Bone marrow (tissue), 2 donors: Measurements from ENCODE around the gene ACKR3.

Source experiments
- DNase-seq, 2 donors: peaks; one replicate each; lab custom pipeline; 2025; lab: John Stamatoyannopoulos, UW

Gene ACKR3

DNA sequence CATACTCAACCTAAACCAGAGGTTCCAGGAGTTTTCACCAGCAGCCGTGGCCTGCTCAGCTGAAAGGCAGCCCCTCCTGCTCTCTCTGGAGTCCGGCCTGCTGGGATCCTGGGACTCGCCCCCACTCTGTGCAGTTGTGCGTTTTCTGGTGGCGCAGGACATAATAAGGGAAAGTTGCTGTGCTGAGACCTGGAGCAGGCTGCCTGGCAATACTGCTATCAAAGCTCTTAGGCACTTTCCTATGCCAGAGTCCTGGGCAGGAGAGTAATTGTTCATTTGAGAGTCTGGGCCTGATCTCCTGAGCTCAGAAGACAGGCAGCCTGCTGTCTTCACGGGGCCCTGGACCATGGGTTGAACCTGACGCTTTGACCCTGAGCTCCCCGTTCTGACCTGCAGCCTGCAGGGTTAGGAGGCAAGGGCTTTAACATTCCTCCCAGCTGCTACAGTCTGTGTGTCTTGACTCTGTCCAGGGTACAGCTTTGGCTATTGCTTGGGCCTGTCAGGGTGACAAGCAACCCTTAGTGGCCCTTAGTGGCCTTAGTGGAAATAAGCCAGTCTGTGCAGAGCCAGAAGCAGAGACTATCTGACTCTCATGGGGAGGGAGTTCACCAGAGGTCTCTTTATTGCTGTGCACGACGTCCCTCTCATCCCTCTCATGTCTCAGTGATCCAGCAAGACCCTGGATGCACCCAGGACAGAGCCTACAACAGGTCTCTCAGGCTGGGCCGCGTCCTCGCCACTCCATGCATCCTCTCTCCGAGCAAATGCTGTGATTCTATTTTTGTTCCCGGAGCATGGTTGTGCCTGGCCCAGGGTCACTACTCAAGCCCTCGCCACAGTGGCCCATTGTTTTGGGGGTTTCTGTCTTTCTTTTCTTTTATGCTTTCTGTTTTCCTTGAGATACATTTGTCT, 60.6 kb downstream of the ACKR3 start:
- DNase-seq, result no peak

DNA sequence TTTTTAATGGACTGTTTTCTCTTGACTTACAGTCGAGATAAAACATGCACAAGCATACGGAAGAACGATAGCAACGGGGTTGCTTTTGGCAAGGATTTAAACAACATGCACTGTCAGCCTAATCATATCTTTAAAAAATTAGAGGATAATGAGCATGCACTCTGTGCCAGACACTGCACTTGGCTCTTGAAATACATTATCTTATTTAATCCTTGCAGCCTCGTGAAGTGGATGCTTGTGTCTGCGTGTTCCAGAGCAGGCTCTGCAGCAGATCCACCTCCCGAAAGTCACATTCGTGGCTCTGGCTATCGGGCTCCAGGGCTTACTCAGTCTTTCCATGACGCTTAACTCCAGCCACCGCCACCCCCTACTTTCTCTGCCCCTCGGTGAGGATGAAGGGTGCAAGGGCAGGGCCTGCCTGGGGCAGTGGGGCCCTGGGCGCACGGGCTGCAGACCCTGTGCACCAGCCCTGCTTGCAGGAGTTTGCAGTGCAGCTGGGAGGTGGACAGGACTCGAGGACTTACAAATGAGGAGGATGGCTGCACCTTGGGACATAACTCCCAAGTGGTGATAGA, 61.7 kb downstream of the ACKR3 start:
- no peak for DNase-seq

DNA sequence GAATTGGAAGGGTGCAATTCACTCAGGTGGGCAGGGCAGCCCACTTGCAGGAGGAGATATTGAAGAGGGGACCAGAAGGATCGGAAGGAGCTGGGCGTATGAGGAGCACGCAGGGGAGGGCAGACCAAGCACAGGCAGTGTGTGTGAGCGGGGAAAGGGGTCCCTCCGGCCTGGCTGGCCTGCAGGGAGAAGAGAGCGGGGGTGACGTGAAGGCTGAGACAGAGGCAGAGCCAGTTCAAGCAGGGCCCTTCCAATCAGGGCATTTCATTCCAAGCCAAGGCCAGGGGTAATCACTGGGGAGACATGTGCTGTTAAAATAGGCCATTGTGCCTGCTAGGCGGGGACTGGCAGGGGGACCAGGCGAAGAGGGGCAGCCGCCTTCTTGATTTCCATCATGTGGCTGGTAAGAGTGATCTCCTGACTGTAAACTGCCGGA, 62.2 kb downstream of the ACKR3 start:
- no peak for DNase-seq
